Kidney (tissue), 14 donors: ENCODE data around the gene PDE4D. TPM values are rescaled to one million over a fixed set of nuclear protein-coding genes. Genes with fewer than 3 reads are reported as not detected.
A peak's percentile ranks its signal among the peaks of the same experiment; 100 is the strongest.

Experiments
- DNase-seq, 5 donors: peaks; one replicate each; pipeline ENCODE4 v3.0.0-alpha.2; 2013 to 2020
- FAIRE-seq: peaks from 2 replicates; lab custom pipeline; 2012; peaks lifted over from hg19 to GRCh38; lab: Jason Lieb, UNC
- H3K27ac ChIP-seq, 2 donors: one replicate each; pipeline ENCODE4 v1.7.0; 2013; ENCODE audit warnings: low read depth in 2 of 2, low read length in 2 of 2, inconsistent platforms in 1 of 2
- H3K27me3 ChIP-seq: one replicate; pipeline ENCODE4 v1.7.1; 2013; ENCODE audit warnings: low read length, inconsistent platforms; ENCODE audit not compliant: control insufficient read depth, insufficient read depth
- H3K36me3 ChIP-seq, 3 donors: one replicate each; pipeline versions ENCODE4 v1.7.0 to v1.7.1; 2013; ENCODE audit warnings: low read length in 3 of 3, control low read depth in 1 of 3, inconsistent platforms in 1 of 3; ENCODE audit not compliant: insufficient read depth in 3 of 3, control insufficient read depth in 2 of 3
- H3K4me1 ChIP-seq, 3 donors: one replicate each; pipeline versions ENCODE4 v1.7.0 to v1.7.1; 2013; ENCODE audit warnings: low read length in 3 of 3, inconsistent platforms in 1 of 3, low read depth in 1 of 3; ENCODE audit not compliant: control insufficient read depth in 2 of 3, insufficient read depth in 2 of 3
- H3K4me3 ChIP-seq, 3 donors: one replicate each; pipeline versions ENCODE4 v1.7.0 to v1.8.1; 2013; ENCODE audit warnings: low read length in 3 of 3, control low read depth in 1 of 3, inconsistent platforms in 1 of 3
- H3K9ac ChIP-seq, 3 donors: one replicate each; pipeline versions ENCODE4 v1.7.0 to v1.7.1; 2013; ENCODE audit warnings: low read length in 3 of 3, control low read depth in 1 of 3, inconsistent platforms in 1 of 3
- H3K9me3 ChIP-seq, 3 donors: one replicate each; pipeline versions ENCODE4 v1.7.0 to v1.7.1; 2013; ENCODE audit warnings: low read length in 3 of 3, control low read depth in 1 of 3, inconsistent platforms in 1 of 3; ENCODE audit not compliant: control insufficient read depth in 2 of 3, insufficient read depth in 1 of 3
- CTCF ChIP-seq: IDR thresholded peaks from 3 replicates; pipeline ENCODE4 v1.5.1; 2012; ENCODE audit warnings: mild to moderate bottlenecking, moderate library complexity, borderline replicate concordance; ENCODE audit not compliant: insufficient read depth; ENCODE audit errors: extremely low read depth
- intact Hi-C: fragments of 100-400 bp; cut with DNase I; formaldehyde crosslinking; loops from one replicate; pipeline ENCODE4 v1.11.1; 2022
- polyA plus RNA-seq: library from polyadenylated mRNA; stranded (reverse); fragments of 350-450 nt; fragmentation: Illumina TruSeq; extraction: RNeasy Lipid Tissue Mini Kit (QIAGEN cat#74804); gene quantifications from one replicate; pipeline ENCODE4 v1.2.3, GENCODE V29; 2014; ENCODE audit warnings: low read depth, low replicate concordance; ENCODE audit not compliant: insufficient read depth
- total RNA-seq: library from RNA; stranded (reverse); fragmentation: NEBNext Ultra II Directional; extraction: Animal tissue kit (Norgen Biotek cat#: 25700); gene quantifications from one replicate; pipeline ENCODE4 v1.2.1, GENCODE V29; 2021
- donor health status: control.
- donor health status: control.
- donor health status: control.
- donor health status: control.
- donor health status: control.
- donor health status: DM: yes; HTN: yes; CAD: no.
- donor health status: Normal renal cell carcinoma (clear cell type).

PDE4D gene
- total and polyA plus RNA-seq, 2 donors from 2014 or later = 9.2 to 78.9 TPM

- Histone ChIP-seq H3K9ac (peak overlapping the region in 1 of 3 donors; percentile 6), H3K4me1 (peaks cover 0 to 10% (median 8%) of the 10 kb centered on the region in 3 donors), H3K27me3 (no peaks in the 10 kb centered on the region), H3K9me3 (no peaks in the 10 kb centered on the region), H3K4me3 (peak overlapping the region in 1 of 3 donors; percentile 28), H3K27ac (peak overlapping the region in 1 of 2 donors; percentile 75), H3K36me3 (no peaks in the 10 kb centered on the region)
- intact Hi-C loops = no loop called here
- no peak for DNase-seq
- no peak for TF ChIP-seq CTCF
- no peak for FAIRE-seq
These were observed 231.4 kb downstream of the PDE4D start for GRCh38 chr5:59661954-59662615.

- Histone ChIP-seq H3K36me3 (no peaks in the 10 kb centered on the region), H3K27ac (no peak overlapping the region), H3K9ac (no peak overlapping the region), H3K9me3 (no peaks in the 10 kb centered on the region), H3K4me1 (peaks cover 0 to 10% (median 8%) of the 10 kb centered on the region in 3 donors), H3K27me3 (no peaks in the 10 kb centered on the region), H3K4me3 (no peak overlapping the region)
- TF ChIP-seq CTCF = no peak
- FAIRE-seq = no peak
- intact Hi-C loops = no loop called here
- DNase-seq = no peak
These were observed 232.2 kb downstream of the PDE4D start for GRCh38 chr5:59661311-59661710.

- no peak for DNase-seq
- H3K27ac ChIP-seq = no peak overlapping the region
- no peak for FAIRE-seq
- H3K9me3 ChIP-seq = no peaks in the 10 kb centered on the region
- no peaks in the 10 kb centered on the region for H3K36me3 ChIP-seq
- H3K9ac ChIP-seq = no peak overlapping the region
- peaks cover 0 to 10% (median 8%) of the 10 kb centered on the region in 3 donors for H3K4me1 ChIP-seq
- no peak overlapping the region for H3K4me3 ChIP-seq
- intact Hi-C loops = no loop called here
- H3K27me3 ChIP-seq = no peaks in the 10 kb centered on the region
- peak; percentile 36 for TF ChIP-seq CTCF
These were observed 232.8 kb downstream of the PDE4D start for GRCh38 chr5:59660737-59661136.
